HL-60 (cell line): ENCODE data around the gene TMEM242.

ENCODE experiments used
- CTCF ChIP-seq: IDR thresholded peaks from one replicate; pipeline ENCODE4 v1.5.1; 2011; ENCODE audit warnings: low read length, control low read depth, inconsistent platforms; ENCODE audit not compliant: insufficient read depth
- POLR2AphosphoS5 ChIP-seq: IDR thresholded peaks from 2 replicates; pipeline ENCODE4 v1.6.1; 2012; ENCODE audit warnings: low read depth
- REST ChIP-seq: IDR thresholded peaks from 2 replicates; pipeline ENCODE4 v1.6.1; 2012; ENCODE audit warnings: low read depth; ENCODE audit not compliant: insufficient replicate concordance
- SPI1 ChIP-seq: IDR thresholded peaks from 2 replicates; pipeline ENCODE4 v1.6.1; 2012; ENCODE audit warnings: low read depth, mild to moderate bottlenecking, borderline replicate concordance

- TF ChIP-seq REST, result no peak
- no peak for TF ChIP-seq CTCF
- no peak for TF ChIP-seq POLR2AphosphoS5
- no peak for TF ChIP-seq SPI1
These were observed 62.4 kb downstream of the TMEM242 start for GRCh38 chr6:157260735-157261410.
